Measurements from ENCODE around the gene TYW1B.
"Not testable (repeated sequence)": the region's sequence is repeated elsewhere in the genome, so short reads cannot be mapped to it uniquely, and the experiment has no call there.

The TYW1B gene

GRCh38 chr7:72696643-72697042 lies 131.4 kb downstream of the TYW1B start:
- DNase-seq, result not testable (repeated sequence)

DNA sequence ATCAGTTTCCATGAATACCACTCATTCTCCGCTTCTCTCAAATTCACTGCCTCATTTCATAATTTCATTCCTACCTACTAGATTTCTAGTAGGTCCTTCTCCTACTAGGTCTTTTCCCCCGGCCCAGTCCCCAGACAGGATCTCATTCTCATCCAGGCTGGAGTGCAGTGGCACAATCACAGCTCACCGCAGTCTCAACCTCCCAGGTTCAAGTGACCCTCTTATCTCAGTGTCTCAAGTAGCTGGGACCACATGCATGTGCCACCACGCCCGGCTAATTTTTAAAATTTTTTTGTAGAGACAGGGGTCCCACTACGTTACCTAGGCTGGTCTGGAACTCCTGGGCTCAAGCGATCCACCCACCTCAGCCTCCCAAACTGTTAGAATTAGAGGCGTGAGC lies 132.5 kb downstream of the TYW1B start:
- DNase-seq, result not testable (repeated sequence)

GRCh38 chr7:72691442-72691841 lies 136.6 kb downstream of the TYW1B start:
- not testable (repeated sequence) for DNase-seq

- DNase-seq, result not testable (repeated sequence)
Observed at GRCh38 chr7:72690177-72690576, 137.8 kb downstream of the TYW1B start.

DNA sequence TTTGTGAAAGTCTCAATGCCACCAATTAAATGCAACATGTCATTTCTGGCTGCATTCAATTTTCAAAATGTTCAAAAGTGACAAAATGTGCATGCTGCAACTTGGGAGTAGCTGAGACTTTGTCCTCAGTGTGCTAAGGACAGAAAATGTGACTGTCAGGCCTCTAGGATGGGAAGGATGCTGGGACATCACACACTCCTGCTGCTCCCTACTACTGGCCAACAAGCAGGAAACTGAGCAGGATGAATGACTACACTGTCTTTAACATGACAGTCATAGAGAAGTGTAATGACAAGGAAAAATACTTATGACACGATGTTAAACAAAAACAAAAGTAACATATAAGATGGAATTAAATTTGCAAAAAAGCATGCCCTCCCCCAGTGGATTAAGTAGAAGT lies 138.7 kb downstream of the TYW1B start:
- not testable (repeated sequence) for DNase-seq

- not testable (repeated sequence) for DNase-seq
Observed at GRCh38 chr7:72681211-72681610, 146.8 kb downstream of the TYW1B start.

DNA sequence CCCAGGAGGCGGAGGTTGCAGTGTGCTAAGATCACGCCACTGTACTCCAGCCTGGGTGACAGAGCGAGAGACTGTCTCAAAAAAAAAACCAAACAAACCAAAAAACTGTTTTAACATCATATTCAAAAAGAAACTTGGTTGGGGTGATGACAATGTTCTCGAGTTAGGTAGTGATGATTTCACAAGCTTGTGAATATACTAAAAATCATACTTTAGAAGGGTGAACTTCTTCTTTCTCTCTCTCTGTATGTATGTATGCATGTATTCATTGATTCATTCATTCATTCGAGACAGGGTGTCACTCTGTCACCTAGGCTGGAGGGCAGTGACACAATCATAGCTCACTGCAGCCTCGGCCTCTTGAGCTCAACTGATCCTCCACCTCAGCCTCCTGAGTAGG lies 151.1 kb downstream of the TYW1B start:
- not testable (repeated sequence) for DNase-seq

DNA sequence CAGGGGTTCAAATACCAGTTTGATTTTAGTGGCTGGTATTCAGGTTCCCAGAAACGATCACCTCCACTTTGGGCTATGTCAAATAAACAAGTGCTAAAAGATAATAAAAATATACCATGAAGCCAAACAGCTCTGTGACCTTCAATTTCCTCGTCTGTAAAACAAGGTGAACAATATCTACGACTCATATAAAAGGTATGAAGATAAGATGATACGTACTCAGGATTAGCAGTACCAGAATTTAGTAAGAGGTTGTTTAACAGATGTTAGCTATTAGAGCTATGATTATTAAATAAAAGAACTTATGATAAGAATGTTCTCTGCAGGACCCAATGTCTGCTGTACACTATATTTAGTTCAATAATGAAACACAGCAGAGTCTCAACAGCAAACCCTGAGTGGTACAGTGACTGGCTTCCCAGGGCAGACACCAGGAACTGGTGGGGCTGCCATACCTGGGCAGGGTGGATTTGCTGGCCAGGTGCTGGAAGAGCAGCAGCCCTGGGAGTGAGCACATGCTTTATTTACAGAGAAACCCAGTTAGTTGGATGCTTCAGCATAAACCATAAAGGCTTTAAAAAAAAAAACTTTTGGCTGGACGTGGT lies 151.8 kb downstream of the TYW1B start:
- DNase-seq, result not testable (repeated sequence)

GRCh38 chr7:72675686-72676085 lies 152.3 kb downstream of the TYW1B start:
- DNase-seq, result not testable (repeated sequence)

DNA sequence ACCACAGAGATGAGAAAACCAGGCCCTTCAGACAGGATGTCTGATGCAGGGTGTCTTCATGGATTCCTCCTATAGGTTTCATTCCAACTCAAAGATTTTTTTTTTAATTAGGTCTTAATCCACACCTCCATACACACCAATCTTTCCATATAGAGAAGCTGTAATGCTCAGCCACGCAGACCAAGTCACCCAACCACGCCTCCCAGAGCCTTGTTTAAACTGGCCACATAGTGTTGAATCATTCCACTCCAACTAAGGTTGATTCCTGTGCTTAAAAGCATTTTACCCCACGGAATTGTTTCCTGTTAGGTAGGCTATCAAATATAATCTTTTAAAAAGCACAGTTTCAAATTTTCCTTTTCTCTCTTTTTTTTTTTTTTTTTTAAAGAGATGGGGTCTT lies 153.6 kb downstream of the TYW1B start:
- no peak for DNase-seq

GRCh38 chr7:72670850-72671249 lies 157.2 kb downstream of the TYW1B start:
- not testable (repeated sequence) for DNase-seq

DNA sequence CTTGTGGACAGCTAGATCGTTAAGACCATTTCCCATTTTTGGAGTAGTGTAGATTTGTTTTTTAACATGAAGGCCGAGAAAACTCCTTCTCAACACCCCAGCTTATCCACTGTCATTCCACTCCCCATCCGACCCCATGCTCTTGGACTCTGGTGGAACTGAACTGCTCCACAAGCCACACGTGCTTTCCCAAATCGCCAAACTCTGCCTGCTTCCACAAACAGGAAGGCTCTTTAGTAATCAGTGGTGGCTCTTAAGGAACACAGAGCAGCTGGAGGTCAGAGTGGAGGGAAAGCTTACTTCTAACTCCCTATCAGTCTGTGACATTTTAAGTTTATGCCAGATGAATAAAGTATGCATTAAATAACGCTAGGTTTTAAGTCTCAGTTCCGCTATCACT lies 159.6 kb downstream of the TYW1B start:
- DNase-seq, result not testable (repeated sequence)

DNA sequence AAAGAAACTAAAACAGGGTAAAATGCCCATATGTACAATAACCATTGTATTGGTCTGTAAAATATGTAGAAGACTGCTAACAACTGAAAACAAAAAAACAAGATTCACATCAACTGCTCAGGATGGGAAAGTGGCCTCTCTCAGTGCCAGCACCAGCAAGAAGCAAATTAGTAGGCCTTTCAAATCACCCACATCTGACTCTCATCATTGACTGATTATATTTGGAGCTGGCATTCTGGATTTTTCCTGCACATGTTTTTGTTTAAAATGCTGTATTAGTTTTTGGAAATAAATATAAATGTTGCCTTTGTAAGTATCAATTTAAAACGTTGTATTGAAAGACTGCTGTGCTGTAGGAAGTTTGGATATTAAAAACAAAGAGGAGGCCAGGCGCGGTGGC lies 161.0 kb downstream of the TYW1B start:
- not testable (repeated sequence) for DNase-seq

DNA sequence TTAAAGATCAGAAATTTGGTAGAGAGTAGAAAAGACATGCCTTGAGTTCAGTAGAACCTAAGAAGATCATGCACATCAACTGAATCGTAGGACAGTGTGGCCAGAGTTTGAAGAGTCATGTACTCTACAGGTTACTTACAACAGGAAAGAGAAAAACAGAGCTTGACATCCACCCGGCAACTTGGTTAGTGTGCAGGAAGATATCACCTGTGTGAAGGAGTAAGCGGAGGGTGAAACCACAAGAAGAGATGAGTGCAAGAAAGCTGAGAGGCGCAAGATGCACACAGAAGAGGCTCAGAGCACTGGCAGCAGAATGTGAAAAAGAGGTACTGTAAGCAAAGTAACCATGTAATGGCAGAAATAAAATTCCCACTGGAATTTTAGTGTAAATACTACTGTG lies 179.4 kb downstream of the TYW1B start:
- DNase-seq, result not testable (repeated sequence)

DNA sequence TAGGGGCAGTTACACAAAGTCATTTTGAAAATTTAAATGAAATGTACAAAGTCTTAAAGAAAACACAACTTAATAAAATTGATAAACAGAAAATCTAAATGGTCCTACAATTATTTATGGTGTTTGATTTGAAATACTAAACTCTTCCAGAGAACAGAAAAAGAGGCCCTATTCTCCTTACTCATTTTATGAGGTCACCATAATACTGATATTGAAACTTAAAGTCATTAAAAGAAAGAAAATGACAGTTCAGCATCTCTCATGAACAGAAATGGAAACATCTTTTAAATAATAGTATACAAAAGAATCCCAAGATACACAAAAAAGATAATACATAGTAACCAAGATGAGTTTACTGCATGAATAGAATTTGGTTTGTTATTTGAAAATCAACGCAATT lies 184.3 kb downstream of the TYW1B start:
- not testable (repeated sequence) for DNase-seq

- DNase-seq, result not testable (repeated sequence)
Observed at GRCh38 chr7:72641485-72642248, 186.3 kb downstream of the TYW1B start.

DNA sequence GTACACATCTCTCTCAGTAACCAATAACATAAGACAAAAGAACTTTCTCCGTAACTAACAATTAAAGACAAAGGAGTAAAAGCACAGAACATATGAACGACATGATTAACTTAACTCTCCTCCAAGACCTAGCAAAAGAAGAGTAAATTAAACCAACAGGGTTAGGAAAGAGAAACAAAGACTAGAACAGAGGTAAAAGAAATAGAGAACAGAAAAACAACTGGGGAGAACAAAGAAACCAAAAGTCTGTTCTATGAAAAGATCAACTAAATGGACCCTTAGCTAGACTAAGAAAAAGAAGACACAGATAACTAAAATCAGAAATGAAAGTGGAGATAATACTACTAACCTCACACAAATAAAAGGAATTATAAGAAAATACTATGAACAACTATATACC lies 187.3 kb downstream of the TYW1B start:
- DNase-seq, result not testable (repeated sequence)

DNA sequence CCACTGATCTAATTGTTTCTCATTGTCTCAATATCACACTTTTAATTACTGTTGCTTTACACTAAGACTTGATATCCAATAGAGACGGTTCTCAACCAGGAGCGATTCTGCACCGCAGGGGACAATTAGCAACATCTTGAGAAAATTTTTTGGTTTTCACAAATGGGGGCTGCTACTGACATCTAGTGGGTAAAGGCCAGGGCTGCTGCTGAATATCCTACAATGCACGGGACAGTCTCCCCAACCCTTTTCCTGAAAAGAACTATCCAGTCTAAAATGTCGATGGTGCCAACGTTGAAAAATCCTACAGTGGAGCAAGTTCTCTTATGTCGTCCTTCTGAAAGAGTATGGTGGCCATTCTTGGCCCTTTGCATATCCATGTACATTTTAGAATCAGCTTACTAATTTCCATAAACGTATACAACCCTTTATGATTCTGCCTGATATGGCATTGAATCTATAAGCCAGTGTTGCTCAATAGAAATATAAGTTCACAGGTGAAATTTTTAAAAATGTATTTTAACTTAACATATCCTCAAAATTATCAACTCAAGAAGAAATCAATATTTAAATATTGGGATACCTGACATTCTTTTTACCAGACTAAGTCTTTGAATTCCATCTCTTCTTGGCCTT lies 192.6 kb downstream of the TYW1B start:
- not testable (repeated sequence) for DNase-seq

- DNase-seq, result not testable (repeated sequence)
Observed at GRCh38 chr7:72632765-72633292, 195.2 kb downstream of the TYW1B start.

DNA sequence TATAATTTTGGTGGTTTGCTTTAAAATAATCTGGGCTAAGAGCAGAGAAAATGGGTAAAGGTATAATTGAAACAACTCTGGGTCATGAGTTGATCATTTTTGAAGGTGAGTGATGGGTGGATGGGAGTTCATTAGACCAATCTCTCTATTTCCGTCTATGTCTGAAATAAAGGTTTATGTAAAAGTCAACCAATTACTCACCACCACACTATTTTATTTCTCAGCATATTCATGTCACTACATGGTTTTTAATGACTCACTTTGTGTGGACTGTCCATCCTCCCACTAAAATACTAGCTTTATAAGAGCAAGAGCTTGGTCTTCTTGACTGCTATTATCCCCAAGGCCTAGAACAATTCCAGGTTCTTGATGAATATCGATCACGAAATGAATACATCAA lies 199.6 kb downstream of the TYW1B start:
- not testable (repeated sequence) for DNase-seq

DNA sequence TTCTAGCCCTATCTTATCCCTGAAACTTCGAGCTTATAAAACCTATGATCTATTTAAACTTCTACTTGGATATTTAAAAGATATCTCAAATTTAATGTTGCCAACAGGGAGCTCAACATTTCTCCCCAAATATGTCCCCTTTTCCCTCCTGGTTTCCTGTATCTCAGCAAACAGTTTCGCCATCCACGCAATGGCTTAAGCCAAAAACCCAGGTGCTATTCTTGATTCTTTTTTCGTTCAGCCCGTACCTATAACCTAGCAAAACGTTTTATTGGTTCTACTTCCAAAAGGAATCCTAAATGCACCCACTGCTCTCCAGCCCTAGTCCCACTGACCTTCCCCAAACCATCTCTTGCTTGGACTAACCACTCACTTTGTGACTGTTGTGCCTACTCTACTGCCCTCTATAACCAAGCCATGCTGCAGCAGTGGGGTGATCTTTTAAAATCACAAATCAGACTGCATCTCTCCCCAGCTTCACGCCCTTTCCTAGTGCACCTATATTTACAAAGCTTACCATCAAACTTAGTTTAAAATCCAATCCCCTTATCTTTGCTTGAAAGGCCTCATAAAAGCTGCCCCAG lies 201.5 kb downstream of the TYW1B start:
- not testable (repeated sequence) for DNase-seq

DNA sequence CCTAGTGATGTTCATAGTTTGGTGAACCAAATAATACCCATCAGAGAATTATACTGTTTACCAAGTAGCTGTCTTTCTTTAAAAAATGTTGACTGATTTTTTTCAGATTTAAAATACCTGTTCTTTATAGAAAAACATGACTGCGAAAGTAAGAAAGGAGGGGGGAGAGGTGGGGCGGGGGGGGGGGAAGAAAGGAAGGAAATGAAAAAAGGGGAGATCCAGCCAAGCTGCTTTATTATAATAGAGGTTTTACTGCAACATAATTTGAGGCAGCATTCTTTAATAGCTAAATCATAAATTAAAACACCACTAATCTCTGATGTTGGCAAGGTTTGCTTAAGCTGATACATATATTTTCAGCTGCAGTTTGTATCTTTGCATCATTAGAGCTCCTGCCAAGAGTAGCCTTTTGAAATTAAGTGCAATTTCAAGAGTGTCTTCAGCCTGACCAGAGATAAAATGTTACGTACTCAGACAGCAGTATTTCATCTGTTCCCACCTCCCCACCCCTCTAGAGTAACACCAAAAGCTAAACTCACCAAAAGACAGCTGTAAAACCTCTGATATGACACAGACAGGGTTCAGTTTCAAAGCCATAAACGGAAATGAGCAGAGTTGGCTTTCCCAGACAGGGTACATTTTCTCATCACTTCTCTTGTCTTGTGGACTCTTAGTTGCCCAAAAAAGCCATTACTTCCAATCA lies 202.1 kb downstream of the TYW1B start:
- DNase-seq, result not testable (repeated sequence)

GRCh38 chr7:72622532-72622931 lies 205.5 kb downstream of the TYW1B start:
- no peak for DNase-seq
